Measurements from ENCODE around the gene FRMD4A.

GRCh38 chr10:13904064-13904463 is 426.7 kb downstream of the FRMD4A start:
- no peak for TF ChIP-seq POLR2A (IDR thresholded peaks at IDR 0.05)
- TF ChIP-seq CTCF (IDR thresholded peaks at IDR 0.05): no peak
